KBM-7 (cell line): ENCODE measurements around the gene TRABD2B.
"Not testable (repeated sequence)": the region's sequence is repeated elsewhere in the genome, so short reads cannot be mapped to it uniquely, and the experiment has no call there.

Experiments
- DNase-seq: peaks from one replicate; pipeline ENCODE4 v3.0.0-alpha.2; 2015
- in situ Hi-C: fragments of 300-500 bp; cut with MboI; formaldehyde crosslinking; loops from 2 replicates; pipeline ENCODE4 v1.14.3; 2020; ENCODE audit warnings: low sequenced_read_pairs, low pct_unique_long_range_greater_than_20kb, mixed read lengths

The TRABD2B gene

DNA sequence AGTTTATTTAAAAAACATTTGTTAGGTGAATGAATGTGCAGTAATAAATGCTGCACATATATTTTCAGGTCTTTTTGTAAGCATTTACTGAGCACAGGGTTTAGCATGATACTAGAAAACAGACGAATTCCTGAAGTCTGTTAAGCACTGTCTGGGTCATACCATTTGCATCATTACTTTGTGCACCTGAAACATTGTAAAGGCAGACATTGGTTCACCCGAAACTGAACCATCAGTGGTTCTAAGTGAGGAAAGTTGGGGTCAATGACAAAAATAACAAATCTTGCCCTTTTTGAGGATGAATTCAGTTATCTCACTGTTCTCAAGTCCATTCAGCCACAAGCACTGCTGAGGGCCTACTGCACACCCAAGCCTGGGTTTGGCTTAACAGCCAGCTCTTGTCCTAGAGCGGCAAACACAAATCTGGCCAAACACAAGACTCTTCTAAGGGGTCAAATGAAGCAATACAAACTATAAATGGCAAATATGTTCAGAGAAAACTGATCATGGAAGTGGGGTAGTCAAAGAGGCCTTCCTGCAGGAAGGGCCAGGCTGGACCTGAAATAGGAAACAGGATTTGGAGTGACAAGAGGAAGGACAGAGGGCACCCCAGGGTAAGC is 21.8 kb downstream of the TRABD2B start:
- DNase-seq, result no peak
- in situ Hi-C loops, result no loop called here

DNA sequence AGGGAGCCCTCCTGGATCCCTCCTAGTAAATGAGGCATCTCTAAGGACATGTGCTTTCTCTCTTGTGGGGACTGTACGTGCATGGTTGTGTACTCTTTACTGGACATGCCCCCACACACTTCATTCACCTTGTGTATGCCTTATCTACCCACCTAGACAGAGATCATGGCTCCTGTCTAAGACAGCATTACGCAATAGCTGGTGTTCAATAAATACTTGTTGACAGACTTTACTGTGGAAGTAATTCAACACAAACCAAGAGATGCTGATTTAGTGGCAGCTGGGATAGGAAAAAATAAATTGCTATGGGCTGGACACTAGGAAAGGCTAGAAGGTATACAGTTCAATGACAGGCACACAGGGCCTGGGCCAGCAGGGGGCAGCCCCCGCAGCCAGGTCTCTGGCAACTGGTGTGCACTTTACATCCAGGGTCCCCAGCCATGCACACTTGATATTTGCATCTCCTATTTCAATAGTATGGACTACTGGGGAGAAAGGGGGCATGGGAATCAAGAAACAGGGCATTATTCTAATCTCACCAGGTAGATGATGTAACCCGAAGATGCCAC is 24.2 kb downstream of the TRABD2B start:
- DNase-seq, result no peak
- in situ Hi-C loops, result no loop called here

DNA sequence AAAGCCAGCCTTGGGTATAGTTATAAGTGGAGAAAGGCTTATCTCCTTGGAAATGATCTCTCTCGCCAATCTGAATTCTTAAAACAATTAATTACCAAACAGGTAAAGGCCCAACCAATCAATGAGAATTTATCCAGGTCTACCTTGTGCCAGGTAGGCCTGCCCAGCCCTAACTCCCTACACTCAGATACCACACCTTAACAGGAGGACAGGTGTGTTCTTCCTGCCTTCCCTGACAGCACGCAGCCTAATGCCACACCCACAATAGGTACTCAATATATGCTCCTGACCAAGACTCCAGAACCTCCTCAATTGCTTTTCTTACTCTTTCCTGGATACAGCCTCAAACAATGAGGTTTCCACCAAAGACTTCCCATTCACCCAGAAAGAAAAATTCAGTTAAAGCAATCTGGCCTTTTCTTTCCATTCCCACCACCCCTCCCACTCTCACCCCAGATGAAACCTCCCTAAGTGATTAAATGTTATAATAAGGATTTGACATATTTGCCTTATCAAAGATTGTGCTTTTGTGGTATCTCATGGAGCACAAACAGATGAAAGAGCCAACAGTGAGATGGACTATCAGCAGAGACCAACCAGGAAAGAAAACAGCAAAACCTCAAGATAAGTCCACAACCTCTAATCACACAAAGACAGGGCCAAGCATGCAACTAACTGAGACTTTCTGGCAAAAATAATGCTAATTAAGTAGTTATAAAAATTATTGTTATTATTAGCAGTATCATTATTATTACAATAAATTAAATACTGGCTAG is 25.6 kb downstream of the TRABD2B start:
- no peak for DNase-seq
- in situ Hi-C loops, result no loop called here

GRCh38 chr1:47970882-47971281 is 26.3 kb downstream of the TRABD2B start:
- no peak for DNase-seq

GRCh38 chr1:47969478-47969877 is 27.7 kb downstream of the TRABD2B start:
- in situ Hi-C loops, result no loop called here
- no peak for DNase-seq

More at GRCh38 chr1:47970882-47971281, 26.3 kb downstream of the TRABD2B start:
- in situ Hi-C loops, result no loop called here

- in situ Hi-C loops, result no loop called here
- DNase-seq, result no peak
Observed at GRCh38 chr1:47968556-47968888, 28.7 kb downstream of the TRABD2B start.

- in situ Hi-C loops, result no loop called here
- DNase-seq, result no peak
Observed at GRCh38 chr1:47967864-47968555, 29.2 kb downstream of the TRABD2B start.

GRCh38 chr1:47965816-47966215 is 31.4 kb downstream of the TRABD2B start:
- in situ Hi-C loops, result no loop called here

GRCh38 chr1:47964636-47965035 is 32.5 kb downstream of the TRABD2B start:
- DNase-seq, result no peak

More at GRCh38 chr1:47965816-47966215, 31.4 kb downstream of the TRABD2B start:
- no peak for DNase-seq

DNA sequence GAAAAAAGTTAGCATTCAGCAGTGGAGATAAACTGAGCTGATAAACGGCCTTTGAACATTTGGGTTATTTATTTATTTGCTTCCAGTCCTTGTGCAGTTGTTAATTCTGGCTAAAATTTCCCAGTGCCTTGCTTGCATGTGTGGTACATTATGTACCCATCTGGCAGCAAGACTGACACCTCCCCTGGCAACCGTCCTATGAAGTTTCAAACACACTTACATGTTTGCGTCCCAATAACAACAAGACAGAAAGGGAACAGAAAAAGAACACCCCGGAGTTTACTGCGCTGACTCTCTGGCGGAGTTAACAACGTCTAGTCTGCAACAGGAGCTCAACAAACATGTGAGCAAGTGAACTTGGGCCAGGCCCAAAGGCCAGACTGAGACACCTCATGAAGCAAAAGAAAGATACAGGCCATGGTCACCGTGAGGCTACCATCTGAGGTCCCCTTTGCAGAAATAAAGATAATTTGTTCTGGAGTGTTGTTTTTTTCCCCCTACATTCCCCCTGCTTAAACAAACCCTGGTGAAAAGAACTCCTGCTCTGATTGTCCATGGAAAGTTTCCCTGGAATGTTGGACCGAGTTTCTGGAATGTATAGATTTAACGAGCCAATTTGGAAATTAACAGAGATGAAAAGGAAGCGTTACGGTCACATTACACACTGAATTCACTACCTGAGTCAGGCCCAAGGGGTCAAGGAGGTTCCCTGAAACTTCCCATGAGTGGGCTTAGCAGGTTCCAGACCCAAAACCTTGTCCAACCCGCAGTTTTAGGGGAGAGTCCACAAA is 33.4 kb downstream of the TRABD2B start:
- no peak for DNase-seq
- in situ Hi-C loops, result no loop called here

More at GRCh38 chr1:47964636-47965035, 32.5 kb downstream of the TRABD2B start:
- in situ Hi-C loops, result no loop called here

- no peak for DNase-seq
- in situ Hi-C loops, result no loop called here
Observed at GRCh38 chr1:47962750-47963492, 34.3 kb downstream of the TRABD2B start.

DNA sequence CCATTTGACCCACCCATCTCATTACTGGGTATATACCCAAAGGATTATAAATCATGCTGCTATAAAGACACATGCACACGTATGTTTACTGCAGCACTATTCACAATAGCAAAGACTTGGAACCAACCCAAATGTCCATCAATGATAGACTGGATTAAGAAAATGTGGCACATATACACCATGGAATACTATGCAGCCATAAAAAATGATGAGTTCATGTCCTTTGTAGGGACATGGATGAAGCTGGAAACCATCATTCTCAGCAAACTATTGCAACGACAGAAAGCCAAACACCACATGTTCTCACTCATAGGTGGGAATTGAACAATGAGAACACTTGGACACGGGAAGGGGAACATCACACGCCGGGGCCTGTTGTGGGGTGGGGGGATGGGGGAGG is 35.4 kb downstream of the TRABD2B start:
- DNase-seq, in situ Hi-C loops: not testable (repeated sequence)

- DNase-seq, in situ Hi-C loops: not testable (repeated sequence)
Observed at GRCh38 chr1:47956491-47956890, 40.7 kb downstream of the TRABD2B start.

GRCh38 chr1:47953661-47954060 is 43.5 kb downstream of the TRABD2B start:
- no peak for DNase-seq
- in situ Hi-C loops, result no loop called here

GRCh38 chr1:47951545-47952235 is 45.5 kb downstream of the TRABD2B start:
- in situ Hi-C loops, result no loop called here
- no peak for DNase-seq

- in situ Hi-C loops, result no loop called here
- DNase-seq, result no peak
Observed at GRCh38 chr1:47951026-47951425, 46.2 kb downstream of the TRABD2B start.

GRCh38 chr1:47950471-47950870 is 46.7 kb downstream of the TRABD2B start:
- DNase-seq, result no peak
- in situ Hi-C loops, result no loop called here

DNA sequence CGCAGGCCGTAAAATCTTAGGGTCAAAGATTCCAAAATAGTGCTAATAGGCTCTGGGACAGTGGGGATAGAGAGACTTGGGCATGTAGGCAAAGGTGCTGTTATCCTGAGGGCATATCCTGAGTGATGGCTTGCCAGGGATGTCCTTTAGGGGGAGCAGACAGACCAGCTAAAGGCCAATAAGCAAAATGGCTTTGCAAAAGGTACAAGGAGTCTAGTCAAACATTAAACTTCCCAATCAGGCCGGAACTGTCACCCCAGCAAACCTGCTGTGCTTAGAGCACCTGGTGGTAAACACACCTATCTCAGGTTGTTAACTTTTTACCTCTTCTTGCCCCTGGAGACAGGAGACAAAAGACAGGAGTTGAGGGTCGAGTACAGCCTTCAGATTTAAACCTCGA is 49.1 kb downstream of the TRABD2B start:
- no peak for DNase-seq
- in situ Hi-C loops, result no loop called here
